Stomach (tissue), 9 donors: Measurements from ENCODE around the gene PTPA. TPM values are rescaled to one million over a fixed set of nuclear protein-coding genes. Genes with fewer than 3 reads are reported as not detected.
A peak's percentile ranks its signal among the peaks of the same experiment; 100 is the strongest.
"Not testable (repeated sequence)": the region's sequence is repeated elsewhere in the genome, so short reads cannot be mapped to it uniquely, and the experiment has no call there.

Experiments used
- DNase-seq, 2 donors: peaks; one replicate each; pipeline versions ENCODE4 v3.0.0 to v3.0.0-alpha.2; 2013 to 2019
- H3K27ac ChIP-seq, 5 donors: fragments of 200-600 bp in 4 of 5; sonication (generic) in 4 of 5; one replicate each; pipeline ENCODE4 v1.5.1; 2013 to 2019; ENCODE audit warnings: mild to moderate bottlenecking in 1 of 5, moderate library complexity in 1 of 5
- H3K27me3 ChIP-seq, 3 donors: fragments of 200-600 bp; sonication (generic); one replicate each; pipeline ENCODE4 v1.5.1; 2017 to 2019; ENCODE audit warnings: mixed run types in 1 of 3
- H3K36me3 ChIP-seq, 4 donors: fragments of 200-600 bp; sonication (generic); 1 replicate in 3 of 4; 2 replicates in 1 of 4; pipeline ENCODE4 v1.5.1; 2016 to 2019
- H3K4me1 ChIP-seq, 4 donors: fragments of 200-600 bp; sonication (generic); one replicate each; pipeline ENCODE4 v1.5.1; 2016 to 2019
- H3K4me3 ChIP-seq, 4 donors: fragments of 200-600 bp; sonication (generic) in 3 of 4; one replicate each; pipeline ENCODE4 v1.5.1; 2016 to 2019; ENCODE audit warnings: mild to moderate bottlenecking in 1 of 4
- H3K9me3 ChIP-seq, 4 donors: fragments of 200-600 bp; sonication (generic); one replicate each; pipeline ENCODE4 v1.5.1; 2016 to 2019
- CTCF ChIP-seq, 7 experiments: fragments of 450-650 bp in 4 of 7; fragments of 200-600 bp in 3 of 7; sonication (generic) in 3 of 7; IDR thresholded peaks; one replicate each; pipeline ENCODE4 v1.5.1; 2016 to 2019; ENCODE audit warnings: antibody characterized with exemption in 7 of 7, control low read depth in 2 of 7, mild to moderate bottlenecking in 1 of 7
- EP300 ChIP-seq: sonication (generic); formaldehyde crosslinking; IDR thresholded peaks from one replicate; pipeline ENCODE4 v1.6.1; 2017; ENCODE audit warnings: antibody characterized with exemption
- POLR2A ChIP-seq, 4 donors: fragments of 450-650 bp; IDR thresholded peaks; one replicate each; pipeline ENCODE4 v1.6.1; 2016; ENCODE audit warnings: antibody characterized with exemption in 4 of 4, control low read depth in 2 of 4, mild to moderate bottlenecking in 1 of 4, moderate library complexity in 1 of 4
- POLR2AphosphoS5 ChIP-seq, 3 donors: sonication (generic); formaldehyde crosslinking; IDR thresholded peaks; one replicate each; pipeline ENCODE4 v1.6.1; 2016; ENCODE audit warnings: antibody characterized with exemption in 3 of 3
- WGBS, 5 donors: extraction: QIAGEN DNeasy Blood & Tissue Kit in 3 of 5; methylation state at CpG; one replicate each; pipeline versions ENCODE4 v1.1.5 to v1.1.7; 2013 to 2018; 5-methylcytosine and 5-hydroxymethylcytosine counted together
- intact Hi-C: fragments of 100-400 bp; cut with DNase I; formaldehyde crosslinking; loops from one replicate; pipeline ENCODE4 v1.15.1; 2023; ENCODE audit warnings: low total_unique reads
- polyA plus RNA-seq, 3 donors: library from polyadenylated mRNA; stranded (reverse); fragments of 200-250 nt; gene quantifications; one replicate each; pipeline ENCODE4 v1.2.3, GENCODE V29; 2013
- total RNA-seq, 5 donors: library from RNA; depleted of rRNA; stranded (reverse); fragments of >200 nt; gene quantifications; one replicate each; pipeline versions ENCODE4 v1.1.0 to v1.2.3, GENCODE V29; 2014 to 2016
- donor health status: healthy with polysubstance abuse.
- donor health status: Bipolar disorder and iron deficiency.
- donor health status: healthy.

Gene PTPA
- total and polyA plus RNA-seq, 8 donors: 12.3 to 118 (median 73.6) TPM

GRCh38 chr9:129161534-129161837 is 50.3 kb downstream of the PTPA start:
- H3K27ac ChIP-seq: no peak overlapping the region
- WGBS, 5 donors: 86 to 98% (median 94%) methylated on average over 7 to 9 of the region's 9 CpGs
- intact Hi-C loops: no loop called here
- H3K36me3 ChIP-seq: no peaks in the 10 kb centered on the region
- no peak overlapping the region for H3K4me3 ChIP-seq
- no peaks in the 10 kb centered on the region for H3K27me3 ChIP-seq
- no peak for TF ChIP-seq CTCF (IDR thresholded peaks at IDR 0.05)
- TF ChIP-seq POLR2A (IDR thresholded peaks at IDR 0.05): no peak
- TF ChIP-seq EP300: no peak
- TF ChIP-seq POLR2AphosphoS5 (IDR thresholded peaks at IDR 0.05): no peak
- peaks cover 17 to 36% (median 25%) of the 10 kb centered on the region in 4 donors for H3K4me1 ChIP-seq
- DNase-seq: no peak
- H3K9me3 ChIP-seq: no peaks in the 10 kb centered on the region

GRCh38 chr9:129162497-129163197 is 51.4 kb downstream of the PTPA start:
- H3K27me3 ChIP-seq: no peaks in the 10 kb centered on the region
- H3K9me3 ChIP-seq: no peaks in the 10 kb centered on the region
- no peak overlapping the region for H3K4me3 ChIP-seq
- DNase-seq: no peak
- 90 to 96% (median 91%) methylated on average over 11 of the region's 11 CpGs for WGBS, 5 donors
- H3K27ac ChIP-seq: peak overlapping the region in 3 of 5 donors; percentile 79 to 89 (median 85)
- TF ChIP-seq CTCF (IDR thresholded peaks at IDR 0.05): no peak
- no peak for TF ChIP-seq POLR2AphosphoS5 (IDR thresholded peaks at IDR 0.05)
- no peak for TF ChIP-seq EP300
- no peak for TF ChIP-seq POLR2A (IDR thresholded peaks at IDR 0.05)
- H3K36me3 ChIP-seq: no peaks in the 10 kb centered on the region
- peaks cover 29 to 47% (median 36%) of the 10 kb centered on the region in 4 donors for H3K4me1 ChIP-seq
- intact Hi-C loops: no loop called here

- 60 to 76% (median 71%) methylated on average over 4 to 5 of the region's 5 CpGs for WGBS, 5 donors
- Histone ChIP-seq H3K27ac (peak overlapping the region; percentile 35 to 89 (median 79)), H3K4me1 (peaks cover 35 to 53% (median 42%) of the 10 kb centered on the region in 4 donors)
- H3K36me3 ChIP-seq, H3K9me3 ChIP-seq, H3K4me3 ChIP-seq, H3K27me3 ChIP-seq, intact Hi-C loops, DNase-seq: not testable (repeated sequence)
Observed at GRCh38 chr9:129163198-129163670, 52.0 kb downstream of the PTPA start.

GRCh38 chr9:129163753-129164152 is 52.5 kb downstream of the PTPA start:
- no peaks in the 10 kb centered on the region for H3K27me3 ChIP-seq
- intact Hi-C loops: no loop called here
- peak overlapping the region; percentile 35 to 89 (median 79) for H3K27ac ChIP-seq
- 74 to 86% (median 80%) methylated on average over 6 to 10 of the region's 10 CpGs for WGBS, 5 donors
- H3K36me3 ChIP-seq: no peaks in the 10 kb centered on the region
- no peaks in the 10 kb centered on the region for H3K9me3 ChIP-seq
- no peak for DNase-seq
- TF ChIP-seq EP300 (no peak), POLR2AphosphoS5 (IDR thresholded peaks at IDR 0.05) (no peak), POLR2A (IDR thresholded peaks at IDR 0.05) (no peak), CTCF (IDR thresholded peaks at IDR 0.05) (no peak)
- H3K4me3 ChIP-seq: no peak overlapping the region
- H3K4me1 ChIP-seq: peaks cover 40 to 58% (median 47%) of the 10 kb centered on the region in 4 donors
